Measurements from ENCODE around the gene CLDN10.
"Not testable (repeated sequence)": the region's sequence is repeated elsewhere in the genome, so short reads cannot be mapped to it uniquely, and the experiment has no call there.

The CLDN10 gene

GRCh38 chr13:95541911-95542474 is 10.5 kb upstream of the CLDN10 start:
- no peak for DNase-seq

- DNase-seq = no peak
Observed at GRCh38 chr13:95544293-95544692, 8.2 kb upstream of the CLDN10 start.

DNA sequence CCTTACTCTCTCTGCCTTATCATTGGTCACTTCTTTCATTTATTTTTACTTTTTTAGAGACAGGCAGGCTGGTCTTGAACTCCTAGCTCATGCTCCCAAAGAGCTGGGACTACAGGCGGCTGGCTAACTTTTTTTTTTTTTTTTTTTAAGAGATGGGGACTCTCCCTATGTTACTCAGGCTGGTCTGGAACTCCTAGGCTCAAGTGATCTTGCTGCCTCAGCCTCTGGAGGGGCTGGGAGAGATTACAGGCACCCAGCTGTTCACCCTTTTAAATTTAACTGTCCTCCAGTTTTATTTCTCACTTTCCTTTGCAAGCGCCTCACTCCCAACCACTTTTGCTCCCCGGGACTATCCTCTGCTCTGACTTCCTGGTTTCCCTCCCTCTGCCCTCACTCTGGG is 5.6 kb upstream of the CLDN10 start:
- no peak for DNase-seq

GRCh38 chr13:95547531-95548167 is 4.9 kb upstream of the CLDN10 start:
- no peak for DNase-seq

- DNase-seq = no peak
Observed at GRCh38 chr13:95552208-95552538, 347 bp upstream of the CLDN10 start.

DNA sequence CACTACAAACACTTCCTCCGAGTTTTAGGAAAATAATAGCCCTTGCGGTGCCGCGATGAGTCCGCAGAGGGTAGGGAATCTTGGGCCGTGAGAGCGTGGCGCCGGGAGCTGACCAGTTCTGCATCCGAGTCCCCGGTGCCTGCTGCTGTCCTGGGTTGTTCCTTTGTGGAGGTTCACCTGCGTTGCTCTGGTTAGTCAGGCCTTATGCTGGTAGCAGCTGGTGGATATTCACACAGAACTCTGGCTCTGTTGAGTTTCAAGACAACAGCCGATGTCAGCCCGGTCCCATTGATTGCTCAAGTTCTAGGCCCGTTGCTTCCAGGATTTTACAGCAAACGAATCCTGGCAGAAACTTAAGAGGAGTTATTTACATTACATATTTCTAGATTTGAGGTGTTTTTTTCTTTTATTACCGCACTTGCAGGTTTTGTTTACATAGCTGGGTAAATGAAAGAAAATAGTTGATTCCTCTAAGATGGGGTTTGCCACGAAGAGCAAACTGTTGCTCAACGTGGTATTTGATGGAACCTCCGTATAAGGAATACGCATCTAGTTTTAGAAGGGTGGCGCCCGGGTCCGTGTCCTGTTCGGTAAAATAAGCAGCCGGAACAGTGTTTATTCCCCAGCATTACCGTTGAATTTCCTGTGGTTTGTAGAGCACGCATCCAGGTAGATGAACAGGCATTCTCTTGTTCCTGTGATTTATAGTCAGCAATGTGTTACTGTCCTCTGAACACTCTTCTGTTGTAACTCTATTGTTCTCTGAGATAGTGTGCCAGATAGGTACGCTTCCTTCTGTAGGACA is 1.3 kb downstream of the CLDN10 start:
- DNase-seq = no peak

- DNase-seq = no peak
Observed at GRCh38 chr13:95557013-95557412, 4.5 kb downstream of the CLDN10 start.

DNA sequence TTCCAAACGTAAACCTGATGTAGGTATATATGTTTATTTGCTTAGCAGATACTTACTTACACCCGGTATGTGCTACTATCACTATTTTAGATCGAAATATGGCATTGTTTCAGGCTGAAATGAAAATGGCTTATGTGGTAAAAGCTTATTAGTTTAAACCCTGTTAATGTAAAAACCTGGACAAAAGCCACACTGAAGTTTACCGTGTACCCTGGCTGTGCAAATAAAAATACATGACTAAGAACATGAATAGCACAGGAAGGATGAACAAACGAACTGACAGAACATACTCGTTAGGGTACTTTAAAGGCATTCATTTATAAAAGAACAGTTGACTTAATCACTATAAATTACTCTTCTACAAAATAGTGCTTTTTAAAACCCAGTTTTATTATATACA is 6.6 kb downstream of the CLDN10 start:
- no peak for DNase-seq

GRCh38 chr13:95560387-95560786 is 7.9 kb downstream of the CLDN10 start:
- no peak for DNase-seq

DNA sequence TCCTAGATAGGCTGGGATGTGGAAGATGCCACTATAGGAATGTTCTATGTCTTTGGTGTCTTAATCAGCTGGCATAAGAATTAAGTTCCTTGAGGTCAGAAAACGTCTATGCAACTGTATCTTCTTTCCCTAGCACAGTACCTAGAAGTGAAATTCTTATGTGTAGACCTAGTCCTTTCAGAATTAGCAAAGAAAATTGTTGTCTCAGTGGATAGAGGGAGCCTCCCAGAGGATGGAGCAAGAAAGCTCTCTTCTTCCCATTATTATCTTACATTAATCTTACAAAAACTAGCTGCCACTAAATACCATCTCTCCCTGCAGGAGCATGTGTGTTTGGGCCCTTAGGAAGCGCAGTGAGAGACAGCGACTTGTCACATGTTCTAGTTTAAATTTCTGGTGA is 11.6 kb downstream of the CLDN10 start:
- no peak for DNase-seq

DNA sequence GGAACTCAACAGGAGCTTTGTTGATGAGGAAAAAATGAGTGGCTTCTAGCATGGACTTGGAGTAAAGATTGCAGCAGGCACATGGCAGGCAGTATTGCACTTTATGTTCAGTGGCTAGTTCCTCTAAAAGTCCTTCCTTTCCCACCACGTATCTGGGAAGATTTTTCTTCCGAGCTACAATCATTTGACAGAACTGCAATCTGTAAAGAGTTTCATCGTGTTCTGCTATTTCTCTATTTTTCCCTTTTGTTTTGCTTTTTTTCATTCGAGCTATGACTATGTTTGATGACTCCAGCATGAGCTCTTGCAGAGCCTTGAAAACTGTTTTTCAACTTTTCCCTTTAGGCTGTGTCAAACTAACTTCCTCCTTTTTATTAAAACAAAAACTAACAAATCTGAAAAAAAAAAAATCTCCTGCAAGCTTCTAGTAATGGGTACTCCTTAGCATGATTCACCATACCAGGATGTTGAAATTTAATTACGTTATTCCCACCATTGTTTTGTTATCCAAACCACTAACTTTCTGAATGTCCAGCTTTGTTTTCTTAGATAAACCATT is 12.3 kb downstream of the CLDN10 start:
- no peak for DNase-seq

DNA sequence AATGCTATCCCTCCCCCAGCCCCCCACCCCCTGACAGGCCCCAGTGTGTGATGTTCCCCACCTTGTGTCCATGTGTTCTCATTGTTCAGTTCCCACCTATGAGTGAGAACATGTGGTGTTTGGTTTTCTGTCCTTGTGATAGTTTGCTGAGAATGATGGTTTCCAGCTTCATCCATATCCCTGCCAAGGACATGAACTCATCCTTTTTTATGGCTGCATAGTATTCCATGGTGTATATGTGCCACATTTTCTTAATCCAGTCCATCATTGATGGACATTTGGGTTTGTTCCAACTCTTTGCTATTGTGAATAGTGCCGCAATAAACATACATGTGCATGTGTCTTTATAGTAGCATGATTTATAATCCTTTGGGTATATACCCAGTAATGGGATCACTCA is 13.2 kb downstream of the CLDN10 start:
- not testable (repeated sequence) for DNase-seq

DNA sequence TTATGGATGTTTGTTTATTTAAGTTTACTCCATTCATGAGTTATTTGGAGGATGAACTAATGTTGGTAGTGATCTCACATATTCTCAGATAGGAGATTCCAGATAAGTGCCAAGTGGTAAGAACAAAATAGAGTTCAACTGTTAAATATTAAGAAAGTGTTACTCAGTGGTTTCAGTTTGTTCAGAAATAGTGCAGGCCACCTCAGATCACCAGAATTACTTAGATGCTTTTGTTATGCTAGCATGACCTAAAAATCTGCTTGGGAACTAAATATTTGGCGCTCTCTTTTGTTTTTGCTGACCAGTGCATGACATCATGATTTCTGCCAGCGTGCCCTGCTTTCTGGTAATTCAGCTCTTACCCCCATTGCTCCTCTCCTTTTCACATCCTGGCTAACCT is 15.6 kb downstream of the CLDN10 start:
- DNase-seq = no peak

DNA sequence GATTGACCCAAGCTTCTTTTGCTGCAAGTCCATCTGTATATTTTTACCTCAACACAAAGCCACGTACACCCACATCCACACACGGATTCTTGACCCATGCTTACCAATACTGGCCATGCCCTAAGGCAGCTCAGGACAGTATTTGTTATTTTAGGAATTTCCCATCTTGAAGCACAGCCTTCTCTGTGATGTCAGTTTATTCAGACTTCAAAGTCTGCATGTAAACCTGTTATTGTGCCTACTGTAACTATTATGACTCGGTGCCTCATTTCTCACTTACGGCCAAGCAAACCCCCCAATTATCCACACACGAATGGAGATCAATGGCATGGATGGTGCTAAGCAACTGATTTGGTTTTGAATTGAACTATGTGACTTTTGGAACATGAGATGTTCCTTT is 17.5 kb downstream of the CLDN10 start:
- DNase-seq = no peak

- no peak for DNase-seq
Observed at GRCh38 chr13:95571941-95572340, 19.4 kb downstream of the CLDN10 start.

DNA sequence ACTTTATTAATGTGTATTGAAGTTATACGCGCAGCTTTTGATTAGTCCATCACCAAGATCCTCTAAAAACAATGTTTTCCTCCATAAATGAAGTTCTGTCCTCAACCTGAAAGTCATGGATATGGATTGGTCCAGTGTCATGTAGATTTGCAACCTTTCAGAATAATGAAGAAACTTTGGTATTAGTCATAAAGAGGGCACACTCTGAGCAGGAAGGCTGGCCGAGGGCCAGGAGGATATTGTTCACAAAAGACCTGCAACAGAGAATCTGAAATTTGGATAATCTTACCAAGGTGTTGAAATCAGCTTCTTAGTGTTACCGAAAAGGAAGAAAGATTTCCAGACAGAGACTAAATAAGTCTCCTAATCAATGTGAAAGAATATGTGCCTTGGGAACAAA is 20.7 kb downstream of the CLDN10 start:
- no peak for DNase-seq

DNA sequence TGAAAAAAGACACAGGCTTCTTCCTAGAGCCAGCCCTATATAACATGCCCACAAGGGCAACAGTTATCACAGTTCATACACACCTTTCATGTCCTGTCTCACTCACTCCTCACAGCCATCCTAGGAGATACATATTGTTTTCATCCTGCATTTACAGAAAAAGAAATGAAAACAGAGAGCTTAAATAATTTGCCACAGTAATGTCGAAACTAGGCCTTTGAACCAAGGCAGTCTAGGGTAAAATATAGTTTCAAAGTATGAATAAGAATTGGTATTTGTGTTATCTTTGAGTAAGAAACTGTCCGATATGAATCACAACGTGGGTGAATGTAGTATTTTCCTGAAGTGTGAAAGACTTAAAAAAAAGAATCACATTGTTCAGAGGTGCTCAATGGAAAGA is 26.8 kb downstream of the CLDN10 start:
- no peak for DNase-seq

DNA sequence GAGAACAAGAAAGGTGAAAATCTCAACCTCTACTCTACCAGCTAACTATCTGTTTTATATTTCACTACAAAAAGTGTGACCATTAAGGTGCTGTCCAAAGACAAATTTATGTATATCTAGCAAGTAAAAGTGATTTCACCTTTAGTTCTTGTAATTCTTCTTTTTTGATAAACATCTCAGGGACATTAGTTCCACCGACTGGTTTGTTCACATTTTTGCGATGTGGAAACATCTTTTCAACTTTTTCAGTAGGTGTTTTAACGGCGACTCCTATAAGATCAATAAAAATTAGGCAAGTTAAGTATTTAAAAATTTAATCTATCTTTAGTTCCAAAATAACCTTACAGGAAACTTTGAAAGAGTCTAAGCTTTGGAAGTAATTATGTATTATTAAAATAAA is 33.3 kb downstream of the CLDN10 start:
- DNase-seq = no peak

DNA sequence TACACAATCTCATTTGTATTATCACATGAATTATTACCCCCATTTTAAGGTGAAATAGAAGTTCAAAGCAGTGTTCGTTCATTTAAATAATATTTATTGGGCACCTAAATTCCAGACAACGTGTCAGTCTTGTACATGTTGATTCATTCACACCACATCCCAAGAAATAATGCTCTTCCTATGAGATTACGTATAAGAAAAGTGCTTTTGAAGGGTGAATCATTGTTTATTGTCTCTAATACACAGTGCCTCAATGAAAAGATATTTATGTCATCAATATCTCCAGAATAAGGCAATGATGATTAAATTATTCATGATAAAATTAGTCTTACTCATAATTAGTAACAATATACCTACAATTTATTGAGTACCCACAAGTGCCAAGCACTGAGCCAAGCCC is 35.6 kb downstream of the CLDN10 start:
- DNase-seq = no peak

GRCh38 chr13:95588721-95589120 is 36.2 kb downstream of the CLDN10 start:
- no peak for DNase-seq

- no peak for DNase-seq
Observed at GRCh38 chr13:95593462-95593861, 40.9 kb downstream of the CLDN10 start.

DNA sequence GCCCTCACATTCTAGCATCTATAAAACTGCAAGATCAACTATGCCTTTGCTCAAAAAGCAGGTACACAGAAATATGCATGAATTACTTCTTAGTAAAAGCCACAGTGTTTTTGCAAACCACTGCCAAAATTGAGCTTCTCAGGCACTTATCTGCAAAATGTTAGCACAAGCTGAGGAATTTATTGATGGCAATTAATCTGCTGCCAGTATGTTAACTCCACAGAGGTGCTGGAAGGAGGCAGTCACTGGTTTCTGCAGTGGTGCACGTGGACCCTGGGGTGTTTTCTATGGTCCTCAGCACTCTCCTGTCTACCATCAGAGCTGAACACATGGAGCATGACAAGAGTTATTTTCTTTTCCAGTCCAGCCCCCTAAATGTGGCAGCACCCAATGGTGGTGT is 44.2 kb downstream of the CLDN10 start:
- no peak for DNase-seq

GRCh38 chr13:95601216-95601615 is 48.7 kb downstream of the CLDN10 start:
- DNase-seq = no peak

DNA sequence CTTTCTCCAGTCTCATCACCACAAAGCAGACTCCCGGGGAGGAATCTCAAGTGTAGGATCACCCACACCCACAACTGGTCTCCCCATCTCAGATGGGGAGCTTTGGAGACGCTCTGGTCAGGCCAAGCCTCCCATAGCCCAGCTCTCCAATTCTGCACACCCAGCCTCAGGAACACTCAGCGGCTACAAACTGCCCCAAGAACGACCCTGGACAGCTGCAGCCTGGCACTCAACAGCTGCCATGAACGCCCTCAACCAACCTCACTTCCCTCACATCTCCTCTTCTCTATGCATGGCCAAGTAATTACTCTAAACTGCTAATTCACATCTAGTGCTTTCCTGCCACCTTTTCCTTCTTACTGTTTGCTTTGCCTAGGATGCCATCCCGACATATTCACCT is 49.4 kb downstream of the CLDN10 start:
- DNase-seq = no peak
